A673 (cell line): ENCODE results near the gene TNS3.
"Not testable (repeated sequence)": the region's sequence is repeated elsewhere in the genome, so short reads cannot be mapped to it uniquely, and the experiment has no call there.

Source experiments
- CTCF ChIP-seq: fragments of 300-800, 200-600 bp; sonication (generic); conservative IDR thresholded peaks from 2 replicates; pipeline ENCODE4 v1.5.1; 2017; ENCODE audit warnings: low read depth, mild to moderate bottlenecking, antibody characterized with exemption, low read length, moderate library complexity, mixed read lengths
- EZH2 ChIP-seq: fragments of 200-600 bp; sonication (generic); IDR thresholded peaks from 2 replicates; pipeline ENCODE4 v1.6.1; 2017; ENCODE audit warnings: borderline replicate concordance, low read depth, mild to moderate bottlenecking, mixed read lengths, antibody characterized with exemption, low read length; ENCODE audit not compliant: poor library complexity, severe bottlenecking

- not testable (repeated sequence) for TF ChIP-seq CTCF, EZH2
Measured at GRCh38 chr7:47606593-47607046, 24.7 kb upstream of the TNS3 start.
